Transverse colon (tissue), 3 donors: ENCODE results near the gene SDCCAG8.

Source experiments
- CTCF ChIP-seq, 5 experiments: fragments of 200-600 bp in 3 of 5; fragments of 450-650 bp in 2 of 5; sonication (generic) in 3 of 5; IDR thresholded peaks; 1 replicate in 2 of 5; 2 replicates in 3 of 5; pipeline ENCODE4 v1.5.1; 2016 to 2017; ENCODE audit warnings: antibody characterized with exemption in 5 of 5, inconsistent platforms in 3 of 5, mild to moderate bottlenecking in 2 of 5, moderate library complexity in 1 of 5
- POLR2A ChIP-seq: fragments of 450-650 bp; IDR thresholded peaks from one replicate; pipeline ENCODE4 v1.6.1; 2016; ENCODE audit warnings: antibody characterized with exemption, mild to moderate bottlenecking, moderate library complexity

GRCh38 chr1:243447347-243447746 lies 191.5 kb downstream of the SDCCAG8 start:
- TF ChIP-seq POLR2A (no peak), CTCF (IDR thresholded peaks at IDR 0.05) (no peak)
